Ovary (tissue), 3 donors: ENCODE results near the gene AHCY.
"Not testable (repeated sequence)": the region's sequence is repeated elsewhere in the genome, so short reads cannot be mapped to it uniquely, and the experiment has no call there.

Source experiments
- CTCF ChIP-seq, 3 donors: fragments of 450-650 bp in 2 of 3; fragments of 200-600 bp in 1 of 3; IDR thresholded peaks; one replicate each; pipeline versions ENCODE4 v1.5.1 to v1.8.0; 2016 to 2022; ENCODE audit warnings: antibody characterized with exemption in 3 of 3, mild to moderate bottlenecking in 1 of 3
- EP300 ChIP-seq: sonication (generic); formaldehyde crosslinking; IDR thresholded peaks from one replicate; pipeline ENCODE4 v1.6.1; 2017; ENCODE audit warnings: antibody characterized with exemption
- donor health status: DM: no; HTN: no; CAD: no.

GRCh38 chr20:34345839-34346532, 42.8 kb upstream of the AHCY start:
- TF ChIP-seq CTCF (IDR thresholded peaks at IDR 0.05); EP300: not testable (repeated sequence)
